ENCODE measurements around the gene EPB41L4B. TPM values are rescaled to one million over a fixed set of nuclear protein-coding genes. Genes with fewer than 3 reads are reported as not detected.
A peak's percentile ranks its signal among the peaks of the same experiment; 100 is the strongest.

EPB41L4B gene
- total RNA-seq, 2 donors from 2014 or later = 0.27 to 1.1 TPM

DNA sequence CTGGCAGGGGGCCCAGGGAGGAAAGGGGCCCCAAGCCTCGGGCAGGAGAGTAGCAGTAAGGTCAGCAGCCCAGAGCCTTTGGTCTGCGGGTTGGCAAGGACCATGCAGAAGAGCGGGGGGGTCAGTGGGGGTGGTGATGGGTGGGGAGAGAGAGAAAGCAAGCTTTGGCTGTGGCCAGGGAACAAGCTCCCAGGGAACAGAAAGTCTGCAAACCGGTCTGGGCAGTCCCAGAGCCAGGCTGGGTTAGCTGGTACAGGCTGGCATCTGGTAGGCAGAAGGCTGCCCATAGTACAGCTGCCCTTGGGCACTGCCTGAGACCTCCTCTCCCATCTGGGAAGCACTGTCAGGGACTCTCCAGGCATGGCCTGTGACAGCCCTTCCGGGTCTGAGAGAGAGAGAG is 10.5 kb upstream of the EPB41L4B start:
- H3K4me3 ChIP-seq = no peak overlapping the region
- no peaks in the 10 kb centered on the region for H3K27me3 ChIP-seq (replicated peaks; ENCODE audit: insufficient read depth)
- H3K27ac ChIP-seq = peak overlapping the region in 1 of 2 donors; percentile 45
- H3K9me3 ChIP-seq = no peaks in the 10 kb centered on the region
- DNase-seq (ENCODE audit: low spot score) = no peak
- H3K36me3 ChIP-seq = no peaks in the 10 kb centered on the region
- TF ChIP-seq, protein P1, sequence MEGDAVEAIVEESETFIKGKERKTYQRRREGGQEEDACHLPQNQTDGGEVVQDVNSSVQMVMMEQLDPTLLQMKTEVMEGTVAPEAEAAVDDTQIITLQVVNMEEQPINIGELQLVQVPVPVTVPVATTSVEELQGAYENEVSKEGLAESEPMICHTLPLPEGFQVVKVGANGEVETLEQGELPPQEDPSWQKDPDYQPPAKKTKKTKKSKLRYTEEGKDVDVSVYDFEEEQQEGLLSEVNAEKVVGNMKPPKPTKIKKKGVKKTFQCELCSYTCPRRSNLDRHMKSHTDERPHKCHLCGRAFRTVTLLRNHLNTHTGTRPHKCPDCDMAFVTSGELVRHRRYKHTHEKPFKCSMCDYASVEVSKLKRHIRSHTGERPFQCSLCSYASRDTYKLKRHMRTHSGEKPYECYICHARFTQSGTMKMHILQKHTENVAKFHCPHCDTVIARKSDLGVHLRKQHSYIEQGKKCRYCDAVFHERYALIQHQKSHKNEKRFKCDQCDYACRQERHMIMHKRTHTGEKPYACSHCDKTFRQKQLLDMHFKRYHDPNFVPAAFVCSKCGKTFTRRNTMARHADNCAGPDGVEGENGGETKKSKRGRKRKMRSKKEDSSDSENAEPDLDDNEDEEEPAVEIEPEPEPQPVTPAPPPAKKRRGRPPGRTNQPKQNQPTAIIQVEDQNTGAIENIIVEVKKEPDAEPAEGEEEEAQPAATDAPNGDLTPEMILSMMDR (IDR thresholded peaks at IDR 0.05) = no peak
- ATAC-seq (ENCODE audit: insufficient number of reproducible peaks, low FRiP score, low read depth) = no peak
- peaks cover 3 to 26% of the 10 kb centered on the region in 2 donors for H3K4me1 ChIP-seq (ENCODE audit: control insufficient read depth in 1 of 2, low read depth in 2 of 2)

- peak overlapping the region; percentile 40 for H3K4me3 ChIP-seq
- DNase-seq (ENCODE audit: low spot score) = no peak
Observed at GRCh38 chr9:109329638-109330258, 8.9 kb upstream of the EPB41L4B start.

DNA sequence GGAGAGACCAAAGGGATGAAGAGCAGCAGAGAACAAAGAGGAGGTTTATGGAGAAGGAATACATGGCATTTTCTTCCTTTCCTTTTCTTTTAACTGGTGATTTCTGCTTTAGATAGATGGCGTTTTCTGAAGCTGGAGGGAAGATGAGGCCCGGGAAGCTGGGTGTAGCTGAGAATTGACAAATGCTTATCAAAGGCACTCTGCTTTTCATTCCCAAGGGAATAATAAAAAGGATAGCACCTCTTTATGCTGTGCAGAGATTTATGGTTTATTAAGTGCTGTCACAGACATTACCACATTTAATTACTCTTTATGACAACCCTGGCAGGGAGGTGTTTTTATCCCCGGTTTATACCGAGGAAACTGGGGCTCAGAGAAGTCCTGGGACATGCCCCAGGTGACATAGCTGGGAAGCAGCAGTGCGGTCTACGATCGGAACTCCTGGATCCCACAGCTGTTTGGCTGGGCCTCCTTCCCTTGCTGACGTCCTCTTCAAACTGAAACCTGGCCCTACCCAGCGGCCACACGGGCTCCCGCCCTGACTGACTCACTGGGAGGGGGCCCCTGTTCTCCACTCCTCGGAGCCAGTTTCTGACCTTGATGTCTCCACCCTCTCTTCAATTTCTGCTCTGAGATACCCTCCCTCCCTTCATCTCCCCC is 8.2 kb upstream of the EPB41L4B start:
- H3K4me1 ChIP-seq (ENCODE audit: control insufficient read depth in 1 of 2, low read depth in 2 of 2) = peaks cover 3 to 26% of the 10 kb centered on the region in 2 donors
- peak overlapping the region; percentile 40 for H3K4me3 ChIP-seq
- no peaks in the 10 kb centered on the region for H3K36me3 ChIP-seq
- ATAC-seq (ENCODE audit: insufficient number of reproducible peaks, low FRiP score, low read depth) = no peak
- no peaks in the 10 kb centered on the region for H3K9me3 ChIP-seq
- no peaks in the 10 kb centered on the region for H3K27me3 ChIP-seq (replicated peaks; ENCODE audit: insufficient read depth)
- TF ChIP-seq, protein P1 (IDR thresholded peaks at IDR 0.05) = no peak
- DNase-seq (ENCODE audit: low spot score) = peak; percentile 24
- peak overlapping the region; percentile 46 to 64 for H3K27ac ChIP-seq

More at GRCh38 chr9:109329638-109330258, 8.9 kb upstream of the EPB41L4B start:
- Histone ChIP-seq H3K9me3 (no peaks in the 10 kb centered on the region), H3K36me3 (no peaks in the 10 kb centered on the region), H3K27ac (peak overlapping the region; percentile 46 to 64), H3K27me3 (replicated peaks; ENCODE audit: insufficient read depth) (no peaks in the 10 kb centered on the region), H3K4me1 (ENCODE audit: control insufficient read depth in 1 of 2, low read depth in 2 of 2) (peaks cover 3 to 26% of the 10 kb centered on the region in 2 donors)
- TF ChIP-seq, protein P1 (IDR thresholded peaks at IDR 0.05) = no peak
- ATAC-seq (ENCODE audit: insufficient number of reproducible peaks, low FRiP score, low read depth) = no peak

- Histone ChIP-seq H3K4me3 (no peak overlapping the region), H3K36me3 (no peaks in the 10 kb centered on the region), H3K27me3 (replicated peaks; ENCODE audit: insufficient read depth) (no peaks in the 10 kb centered on the region), H3K4me1 (ENCODE audit: control insufficient read depth in 1 of 2, low read depth in 2 of 2) (peaks cover 3 to 14% of the 10 kb centered on the region in 2 donors), H3K27ac (no peak overlapping the region), H3K9me3 (no peaks in the 10 kb centered on the region)
- ATAC-seq (ENCODE audit: insufficient number of reproducible peaks, low FRiP score, low read depth) (no peak), DNase-seq (ENCODE audit: low spot score) (no peak)
- TF ChIP-seq, protein P1 (IDR thresholded peaks at IDR 0.05) = no peak
Observed at GRCh38 chr9:109325089-109325488, 4.2 kb upstream of the EPB41L4B start.

DNA sequence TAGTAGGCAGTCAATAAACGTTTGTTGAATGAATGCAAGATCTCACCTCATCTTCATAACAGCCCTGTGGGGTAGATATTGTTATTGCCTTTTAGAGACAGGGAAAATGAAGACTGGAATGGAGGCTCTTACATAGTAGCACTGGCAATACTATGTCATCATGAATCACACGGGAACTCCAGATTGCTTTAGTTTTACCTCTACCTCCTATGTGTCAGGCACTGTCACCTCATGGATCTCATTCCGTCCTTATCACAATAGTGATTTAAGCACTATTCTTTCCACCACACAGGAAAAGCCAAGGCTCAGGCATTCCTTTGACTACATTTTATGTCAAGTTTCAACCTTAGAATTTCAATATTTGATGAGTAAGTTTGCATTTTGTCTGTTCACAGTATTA is 2.9 kb upstream of the EPB41L4B start:
- Histone ChIP-seq H3K27ac (no peak overlapping the region), H3K9me3 (no peaks in the 10 kb centered on the region), H3K36me3 (no peaks in the 10 kb centered on the region), H3K4me1 (ENCODE audit: control insufficient read depth in 1 of 2, low read depth in 2 of 2) (peaks cover 0 to 8% of the 10 kb centered on the region in 2 donors), H3K4me3 (no peak overlapping the region), H3K27me3 (replicated peaks; ENCODE audit: insufficient read depth) (no peaks in the 10 kb centered on the region)
- TF ChIP-seq, protein P1 (IDR thresholded peaks at IDR 0.05) = no peak
- DNase-seq (ENCODE audit: low spot score) = no peak
- no peak for ATAC-seq (ENCODE audit: insufficient number of reproducible peaks, low FRiP score, low read depth)

Data from thoracic aorta (tissue), 2 donors.